H1 (cell line): ENCODE data around the gene DDX49. TPM values are rescaled to one million over a fixed set of nuclear protein-coding genes. Genes with fewer than 3 reads are reported as not detected.

Experiments
- CTCF ChIA-PET: fragments of 300-600 bp; sonication (Branson Sonifier 250); formaldehyde crosslinking; loops from one replicate; lab custom pipeline; 2021; ENCODE audit not compliant: partially characterized antibody; lab: Charles Lee
- POLR2A ChIA-PET: fragments of 300-600 bp; sonication (Branson Sonifier 250); formaldehyde crosslinking; loops from one replicate; lab custom pipeline; 2021; ENCODE audit warnings: inconsistent platforms; ENCODE audit not compliant: partially characterized antibody; lab: Charles Lee
- DNase-seq, 2 experiments: peaks; one replicate each; pipeline versions ENCODE4 v3.0.0 to v3.0.0-alpha.2; 2010 to 2022; ENCODE audit warnings: low spot score in 2 of 2, low read depth in 1 of 2, mixed read lengths in 1 of 2
- FAIRE-seq: peaks from 2 replicates; lab custom pipeline; 2011; peaks lifted over from hg19 to GRCh38; lab: Jason Lieb, UNC
- H2AFZ ChIP-seq: 2 replicates; pipeline ENCODE4 v1.8.1; 2012; ENCODE audit warnings: low read length, inconsistent platforms
- H2AK5ac ChIP-seq: 2 replicates; pipeline ENCODE4 v1.6.1; 2013; ENCODE audit warnings: low read depth, low read length
- H2BK120ac ChIP-seq: replicated peaks from 2 replicates; pipeline ENCODE3; 2013; ENCODE audit warnings: low read depth, low read length, inconsistent platforms
- H2BK12ac ChIP-seq: 2 replicates; pipeline ENCODE4 v1.6.1; 2013; ENCODE audit warnings: low read depth, low read length
- H2BK15ac ChIP-seq: 2 replicates; pipeline ENCODE4 v1.6.1; 2013; ENCODE audit warnings: low read length
- H2BK20ac ChIP-seq: 2 replicates; pipeline ENCODE4 v1.6.1; 2013; ENCODE audit warnings: low read length
- H2BK5ac ChIP-seq: 2 replicates; pipeline ENCODE4 v1.6.1; 2013; ENCODE audit warnings: low read depth, low read length
- H3K14ac ChIP-seq: 2 replicates; pipeline ENCODE4 v1.6.1; 2013; ENCODE audit warnings: inconsistent platforms; ENCODE audit not compliant: insufficient read length
- H3K18ac ChIP-seq: 2 replicates; pipeline ENCODE4 v1.6.1; 2013; ENCODE audit warnings: low read length; ENCODE audit errors: extremely low read depth
- H3K23ac ChIP-seq: 2 replicates; pipeline ENCODE4 v1.6.1; 2013; ENCODE audit warnings: inconsistent platforms; ENCODE audit not compliant: insufficient read length
- H3K23me2 ChIP-seq: 2 replicates; pipeline ENCODE4 v1.6.1; 2013; ENCODE audit warnings: low read depth, low read length
- H3K27ac ChIP-seq: 2 replicates; pipeline ENCODE4 v1.6.1; 2011; ENCODE audit warnings: low read depth, low read length, inconsistent platforms
- H3K27me3 ChIP-seq, 4 experiments: replicated peaks in 1 of 4; 1 replicate in 1 of 4; 2 replicates in 3 of 4; pipeline versions ENCODE4 v1.6.1 to v1.8.1; 2011 to 2013; ENCODE audit warnings: low read length in 3 of 4, mild to moderate bottlenecking in 3 of 4, inconsistent platforms in 2 of 4, mixed read lengths in 2 of 4, moderate library complexity in 1 of 4; ENCODE audit not compliant: control insufficient read depth in 3 of 4, insufficient read depth in 3 of 4; ENCODE audit errors: extremely low read depth in 1 of 4
- H3K36me3 ChIP-seq, 4 experiments: 2 replicates each; pipeline versions ENCODE4 v1.6.1 to v1.8.1; 2011 to 2013; ENCODE audit warnings: mild to moderate bottlenecking in 4 of 4, low read length in 3 of 4, moderate library complexity in 2 of 4, control low read depth in 1 of 4, inconsistent platforms in 1 of 4; ENCODE audit not compliant: insufficient read depth in 4 of 4, control insufficient read depth in 2 of 4
- H3K4ac ChIP-seq: replicated peaks from 2 replicates; pipeline ENCODE3; 2013; ENCODE audit warnings: low read length, low read depth, mixed read lengths, inconsistent platforms; ENCODE audit not compliant: insufficient read length
- H3K4me1 ChIP-seq, 4 experiments: replicated peaks in 1 of 4; 1 replicate in 1 of 4; 2 replicates in 3 of 4; pipeline versions ENCODE4 v1.6.1 to v1.8.1; 2011 to 2013; ENCODE audit warnings: low read length in 3 of 4, inconsistent platforms in 2 of 4, mixed read lengths in 1 of 4; ENCODE audit not compliant: insufficient read depth in 4 of 4, control insufficient read depth in 3 of 4
- H3K4me2 ChIP-seq, 2 experiments: 2 replicates each; pipeline versions ENCODE4 v1.6.1 to v1.8.1; 2011 to 2013; ENCODE audit warnings: low read depth in 2 of 2, low read length in 2 of 2, control low read depth in 1 of 2, inconsistent platforms in 1 of 2, mild to moderate bottlenecking in 1 of 2; ENCODE audit not compliant: insufficient read depth in 1 of 2
- H3K4me3 ChIP-seq, 4 experiments: fragments of 200-600, 300-600 bp in 1 of 4; sonication (generic), shearing (Covaris generic), sonication (Bioruptor Twin) in 1 of 4; 2 replicates each; pipeline versions ENCODE4 v1.5.1 to v1.8.1; 2011 to 2016; ENCODE audit warnings: low read length in 4 of 4, low read depth in 3 of 4, control low read depth in 2 of 4, inconsistent platforms in 2 of 4, mild to moderate bottlenecking in 2 of 4, mixed read lengths in 1 of 4, moderate library complexity in 1 of 4; ENCODE audit not compliant: insufficient read depth in 2 of 4; ENCODE audit errors: extremely low read depth in 1 of 4
- H3K56ac ChIP-seq: replicated peaks from 2 replicates; pipeline ENCODE3; 2013; ENCODE audit warnings: low read depth, mild to moderate bottlenecking, mixed read lengths, low read length, inconsistent platforms; ENCODE audit not compliant: insufficient read length
- H3K79me1 ChIP-seq: 2 replicates; pipeline ENCODE4 v1.6.1; 2013; ENCODE audit warnings: low read depth, low read length, control low read depth
- H3K79me2 ChIP-seq, 2 experiments: 2 replicates each; pipeline versions ENCODE4 v1.6.1 to v1.8.1; 2012 to 2013; ENCODE audit warnings: low read length in 2 of 2, mild to moderate bottlenecking in 2 of 2, inconsistent platforms in 1 of 2; ENCODE audit not compliant: insufficient read depth in 2 of 2, control insufficient read depth in 1 of 2
- H3K9ac ChIP-seq, 4 experiments: replicated peaks in 1 of 4; 1 replicate in 1 of 4; 2 replicates in 3 of 4; pipeline versions ENCODE4 v1.6.1 to v1.8.1; 2011 to 2013; ENCODE audit warnings: low read depth in 3 of 4, low read length in 3 of 4, control low read depth in 2 of 4, mild to moderate bottlenecking in 2 of 4, moderate library complexity in 2 of 4, inconsistent platforms in 1 of 4; ENCODE audit errors: extremely low read depth in 1 of 4
- H3K9me3 ChIP-seq, 2 experiments: 2 replicates each; pipeline versions ENCODE4 v1.6.1 to v1.8.1; 2012 to 2013; ENCODE audit warnings: mild to moderate bottlenecking in 2 of 2, moderate library complexity in 2 of 2, control low read depth in 1 of 2, inconsistent platforms in 1 of 2, low read depth in 1 of 2, low read length in 1 of 2, mixed read lengths in 1 of 2; ENCODE audit not compliant: insufficient read depth in 2 of 2
- H4K20me1 ChIP-seq, 2 experiments: replicated peaks in 1 of 2; 2 replicates each; pipeline versions ENCODE3 to v1.8.1; 2011 to 2013; ENCODE audit warnings: inconsistent platforms in 2 of 2, low read length in 2 of 2, mild to moderate bottlenecking in 1 of 2; ENCODE audit not compliant: insufficient read depth in 2 of 2, control insufficient read depth in 1 of 2
- H4K5ac ChIP-seq: 2 replicates; pipeline ENCODE4 v1.6.1; 2013; ENCODE audit warnings: low read length, low read depth, mixed read lengths, inconsistent platforms; ENCODE audit not compliant: insufficient read length
- H4K8ac ChIP-seq: 2 replicates; pipeline ENCODE4 v1.8.0; 2013; ENCODE audit warnings: mild to moderate bottlenecking, moderate library complexity, low read length, inconsistent platforms; ENCODE audit not compliant: insufficient read depth; ENCODE audit errors: extremely low read depth
- H4K91ac ChIP-seq: replicated peaks from 2 replicates; pipeline ENCODE3; 2013; ENCODE audit warnings: low read length, mixed read lengths, inconsistent platforms; ENCODE audit not compliant: insufficient read length
- E2F6 ChIP-seq: IDR thresholded peaks from 2 replicates; pipeline ENCODE4 v1.6.1; 2012; ENCODE audit warnings: inconsistent platforms
- SP4 ChIP-seq: IDR thresholded peaks from 2 replicates; pipeline ENCODE4 v1.6.1; 2012; ENCODE audit warnings: low read length, inconsistent platforms
- WGBS, 2 experiments: shearing (Covaris generic) in 1 of 2; methylation state at CpG; one replicate each; pipeline versions ENCODE4 v1.1.6 to v1.1.7; 2013 to 2015; ENCODE audit warnings: low lambda C conversion rate in 2 of 2, mixed read lengths in 2 of 2, inconsistent platforms in 1 of 2, low coverage in 1 of 2, missing lambda C conversion rate in 1 of 2; ENCODE audit not compliant: insufficient replicate concordance in 2 of 2, insufficient coverage in 1 of 2, insufficient read length in 1 of 2; ENCODE audit errors: extremely low coverage in 1 of 2, missing lambda C conversion rate in 1 of 2; 5-methylcytosine and 5-hydroxymethylcytosine counted together
- polyA plus RNA-seq, 7 experiments: library from polyadenylated mRNA; depleted of rRNA in 3 of 7; stranded (reverse) in 5 of 7; unstranded in 2 of 7; fragments of >200 nt in 5 of 7; fragments of 200-250 nt in 2 of 7; gene quantifications; 1 replicate in 5 of 7; 2 replicates in 1 of 7; 4 replicates in 1 of 7; pipeline versions ENCODE4 v1.2.1 to v1.2.3, GENCODE V29; 2011 to 2013; ENCODE audit warnings: missing spikeins in 2 of 7, mixed read lengths in 2 of 7
- total RNA-seq: library from RNA; stranded (reverse); fragmentation: NEBNext Ultra II Directional; extraction: Animal tissue kit (Norgen Biotek cat#: 25700); gene quantifications from 2 replicates; pipeline ENCODE4 v1.2.1, GENCODE V29; 2021

The DDX49 gene
- total and polyA plus RNA-seq, 2 of the 8 experiments (the other 6 are each of a cell fraction or from before 2014, with no cell fraction given) = 41.3 to 46.5 TPM

- WGBS, 2 experiments = 92% methylated on average over 3 of the region's 3 CpGs; no CpG with 5 or more reads in 1 of the 2 experiments
- DNase-seq (no peak), FAIRE-seq (no peak)
- no peak overlapping the region for H3K27ac ChIP-seq
- no peak overlapping the region for H3K23ac ChIP-seq
- H3K9me3 ChIP-seq = no peaks in the 10 kb centered on the region
- H2BK20ac ChIP-seq = peak overlapping the region; percentile 34; the same call in 1 of the 2 replicates
- peak overlapping the region; percentile 85 for H3K18ac ChIP-seq
- peaks cover 10% of the 10 kb centered on the region; the same call in 1 of the 2 replicates for H3K23me2 ChIP-seq
- H3K14ac ChIP-seq = no peak overlapping the region
- no peak overlapping the region for H2AFZ ChIP-seq
- no peak overlapping the region for H4K5ac ChIP-seq
- H2BK5ac ChIP-seq = peak overlapping the region; percentile 15; the same call in 1 of the 2 replicates
- H3K56ac ChIP-seq = no peak overlapping the region
- peak overlapping the region; percentile 53 for H3K4ac ChIP-seq
- H3K79me1 ChIP-seq = peaks cover 3% of the 10 kb centered on the region; the same call in 1 of the 2 replicates
- H4K91ac ChIP-seq = peak overlapping the region; percentile 65
- TF ChIP-seq E2F6 (no peak), SP4 (no peak)
- peak overlapping the region; percentile 70 to 80 for H3K4me2 ChIP-seq
- H2BK120ac ChIP-seq = peak overlapping the region; percentile 43
- peak overlapping the region; percentile 90; the same call in 1 of the 2 replicates for H2AK5ac ChIP-seq
- H4K20me1 ChIP-seq = peaks cover 2 to 3% of the 10 kb centered on the region in 2 experiments
- no peaks in the 10 kb centered on the region for H3K27me3 ChIP-seq
- H3K79me2 ChIP-seq = peaks cover 0 to 5% of the 10 kb centered on the region in 2 experiments; a peak in 1 of 4 replicates
- POLR2A ChIA-PET = interaction anchor here (0.7 to 2.2 kb wide), 12 partner anchors 7 to 85 kb away, joined by 3 to 18 read pairs (median 6); partner anchors contain the start of genes COPE and DDX49
- peak overlapping the region; percentile 45 to 77 (median 66); a peak in 7 of 8 replicates for H3K4me3 ChIP-seq
- CTCF ChIA-PET = interaction anchor here (0.6 to 1.5 kb wide), 4 partner anchors 9 to 115 kb away, joined by 3 to 5 read pairs (median 3); no protein-coding TSS in a partner anchor
- H3K9ac ChIP-seq = no peak overlapping the region; a peak in 1 of 7 replicates
- no peak overlapping the region for H4K8ac ChIP-seq
- peak overlapping the region; percentile 65; the same call in 1 of the 2 replicates for H2BK15ac ChIP-seq
- H3K36me3 ChIP-seq = peaks cover 2 to 21% (median 7%) of the 10 kb centered on the region in 4 experiments; a peak in 5 of 8 replicates
- peaks cover 5 to 18% (median 9%) of the 10 kb centered on the region in 4 experiments for H3K4me1 ChIP-seq
- H2BK12ac ChIP-seq = peak overlapping the region; percentile 63; the same call in 1 of the 2 replicates
Observed at GRCh38 chr19:18939163-18939562, 19.6 kb downstream of the DDX49 start.
